Measurements from ENCODE around the gene NAT8L.
"Not testable (repeated sequence)": the region's sequence is repeated elsewhere in the genome, so short reads cannot be mapped to it uniquely, and the experiment has no call there.

NAT8L gene

GRCh38 chr4:2059046-2059725 is at the start of gene NAT8L:
Gene NAT8L, plus strand, starts transcription at chr4:2059327. Its CDS starts 185 bp downstream, at chr4:2059512.
- no peak for DNase-seq (ENCODE audit: insufficient read length, low spot score)
- no peak for FAIRE-seq
- no peak for TF ChIP-seq CTCF (IDR thresholded peaks at IDR 0.05; ENCODE audit: insufficient read depth, missing control alignments)

GRCh38 chr4:2009651-2010233 is 49.4 kb upstream of the NAT8L start:
- DNase-seq (ENCODE audit: insufficient read length, low spot score) (no peak), FAIRE-seq (no peak)
- peak; percentile 11 for TF ChIP-seq CTCF (IDR thresholded peaks at IDR 0.05; ENCODE audit: insufficient read depth, missing control alignments)

- FAIRE-seq = no peak
- DNase-seq (ENCODE audit: insufficient read length, low spot score) = no peak
- TF ChIP-seq CTCF (IDR thresholded peaks at IDR 0.05; ENCODE audit: insufficient read depth, missing control alignments) = no peak
Measured at GRCh38 chr4:2011583-2011982, 47.5 kb upstream of the NAT8L start.

GRCh38 chr4:2015008-2015407 is 44.1 kb upstream of the NAT8L start:
- no peak for TF ChIP-seq CTCF (IDR thresholded peaks at IDR 0.05; ENCODE audit: insufficient read depth, missing control alignments)
- no peak for DNase-seq (ENCODE audit: insufficient read length, low spot score)
- no peak for FAIRE-seq

- not testable (repeated sequence) for DNase-seq (ENCODE audit: insufficient read length, low spot score); FAIRE-seq
Measured at GRCh38 chr4:2021358-2022018, 37.6 kb upstream of the NAT8L start.

GRCh38 chr4:2024683-2025082 is 34.4 kb upstream of the NAT8L start:
- no peak for FAIRE-seq
- TF ChIP-seq CTCF (IDR thresholded peaks at IDR 0.05; ENCODE audit: insufficient read depth, missing control alignments) = no peak
- no peak for DNase-seq (ENCODE audit: insufficient read length, low spot score)

GRCh38 chr4:2025817-2026216 is 33.3 kb upstream of the NAT8L start:
- TF ChIP-seq CTCF (IDR thresholded peaks at IDR 0.05; ENCODE audit: insufficient read depth, missing control alignments) = no peak
- no peak for FAIRE-seq

GRCh38 chr4:2027120-2027519 is 32.0 kb upstream of the NAT8L start:
- not testable (repeated sequence) for DNase-seq (ENCODE audit: insufficient read length, low spot score); FAIRE-seq

More at GRCh38 chr4:2025817-2026216, 33.3 kb upstream of the NAT8L start:
- DNase-seq (ENCODE audit: insufficient read length, low spot score) = no peak

- FAIRE-seq; DNase-seq (ENCODE audit: insufficient read length, low spot score): not testable (repeated sequence)
Measured at GRCh38 chr4:2031161-2031560, 28.0 kb upstream of the NAT8L start.

Data from D721Med (cell line).